Left colon (tissue), 2 donors: ENCODE results near the gene CTDSP1. TPM values are rescaled to one million over a fixed set of nuclear protein-coding genes. Genes with fewer than 3 reads are reported as not detected.
A peak's percentile ranks its signal among the peaks of the same experiment; 100 is the strongest.

ENCODE experiments used
- ATAC-seq: fragments of 200-7000 bp; cut with Tn5 transposase; one replicate; pipeline ENCODE4 v1.9.1; 2020; ENCODE audit warnings: mild to moderate bottlenecking, moderate library complexity
- DNase-seq, 2 donors: peaks; one replicate each; pipeline ENCODE4 v3.0.0-alpha.2; 2020
- intact Hi-C, 2 donors: fragments of 100-400 bp; cut with DNase I in 1 of 2; cut with micrococcal nuclease in 1 of 2; formaldehyde crosslinking; loops; one replicate each; pipeline versions ENCODE4 v1.11.2 to v1.14.0; 2022; cut with DNase I, micrococcal nuclease
- long read RNA-seq: library from polyadenylated mRNA; unstranded; transcript quantifications from one replicate; pipeline ENCODE4 v2.0.0, GENCODE V29; 2021
- total RNA-seq, 2 donors: library from RNA; stranded (reverse); fragmentation: NEBNext Ultra II Directional; extraction: Animal tissue kit (Norgen Biotek cat#: 25700); gene quantifications; one replicate each; pipeline ENCODE4 v1.2.1, GENCODE V29; 2021
- donor health status: DM: no; HTN: no; CAD: no.
- donor health status: DM: yes; HTN: yes; CAD: no.

The CTDSP1 gene
- 100 to 1,000 TPM; 153 to 176 TPM for total RNA-seq
- long read RNA-seq, partial matches to known transcripts, result 49 of 52 reads
- long read RNA-seq, other reads (novel, unspliced or antisense), result 2 of 52 reads

- ATAC-seq, result peak; percentile 51
- intact Hi-C loops, result loop anchor here in 1 of 2 donors (5.0 kb wide), 1 partner anchor 97 kb away; no protein-coding TSS in a partner anchor
Measured at GRCh38 chr2:218399391-218400166, at the start of gene CTDSP1. Gene CTDSP1 (plus strand): TSS chr2:218399868. CDS start chr2:218400091, 223 bp downstream.

GRCh38 chr2:218354045-218354444 lies 45.6 kb upstream of the CTDSP1 start:
- ATAC-seq, result no peak
- intact Hi-C loops, result loop anchor here in 1 of 2 donors (10.0 kb wide), 1 partner anchor 49 kb away; no protein-coding TSS in a partner anchor
- no peak for DNase-seq

More at GRCh38 chr2:218399391-218400166, at the start of gene CTDSP1:
- DNase-seq, result peak; percentile 97 to 98

DNA sequence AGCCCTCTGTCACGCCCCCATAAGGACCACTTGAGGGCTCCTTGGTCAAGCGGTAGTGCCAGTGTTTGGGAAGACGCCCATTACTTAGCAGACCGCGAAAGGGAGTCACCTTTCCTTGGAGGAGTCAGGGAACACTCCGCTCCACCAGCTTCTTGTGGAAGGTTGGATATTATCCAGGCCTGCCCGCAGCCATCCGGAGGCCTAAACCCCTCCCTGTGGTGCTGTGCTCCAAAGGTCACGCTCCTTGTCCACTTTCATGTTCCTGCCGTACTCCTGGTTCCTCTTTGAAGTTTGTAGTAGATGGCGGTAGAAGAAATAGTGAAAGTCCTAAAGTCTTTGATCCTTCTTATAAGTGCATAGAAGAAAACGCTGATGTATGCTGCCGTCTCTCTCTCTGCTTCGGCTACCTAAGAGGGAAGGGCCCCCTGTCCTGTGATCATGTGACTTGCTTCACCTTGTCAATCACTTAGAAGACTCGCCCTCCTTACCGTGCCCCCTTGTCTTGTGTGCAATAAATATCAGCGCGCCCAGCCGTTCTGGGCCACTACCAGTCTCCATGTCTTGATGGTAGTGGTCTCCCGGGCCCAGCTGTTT lies 44.7 kb upstream of the CTDSP1 start:
- intact Hi-C loops, result loop anchor here (5.0 to 10.0 kb wide), 2 partner anchors 50 to 53 kb away; no protein-coding TSS in a partner anchor
- DNase-seq (peak in 1 of 2 donors; percentile 27), ATAC-seq (no peak)

DNA sequence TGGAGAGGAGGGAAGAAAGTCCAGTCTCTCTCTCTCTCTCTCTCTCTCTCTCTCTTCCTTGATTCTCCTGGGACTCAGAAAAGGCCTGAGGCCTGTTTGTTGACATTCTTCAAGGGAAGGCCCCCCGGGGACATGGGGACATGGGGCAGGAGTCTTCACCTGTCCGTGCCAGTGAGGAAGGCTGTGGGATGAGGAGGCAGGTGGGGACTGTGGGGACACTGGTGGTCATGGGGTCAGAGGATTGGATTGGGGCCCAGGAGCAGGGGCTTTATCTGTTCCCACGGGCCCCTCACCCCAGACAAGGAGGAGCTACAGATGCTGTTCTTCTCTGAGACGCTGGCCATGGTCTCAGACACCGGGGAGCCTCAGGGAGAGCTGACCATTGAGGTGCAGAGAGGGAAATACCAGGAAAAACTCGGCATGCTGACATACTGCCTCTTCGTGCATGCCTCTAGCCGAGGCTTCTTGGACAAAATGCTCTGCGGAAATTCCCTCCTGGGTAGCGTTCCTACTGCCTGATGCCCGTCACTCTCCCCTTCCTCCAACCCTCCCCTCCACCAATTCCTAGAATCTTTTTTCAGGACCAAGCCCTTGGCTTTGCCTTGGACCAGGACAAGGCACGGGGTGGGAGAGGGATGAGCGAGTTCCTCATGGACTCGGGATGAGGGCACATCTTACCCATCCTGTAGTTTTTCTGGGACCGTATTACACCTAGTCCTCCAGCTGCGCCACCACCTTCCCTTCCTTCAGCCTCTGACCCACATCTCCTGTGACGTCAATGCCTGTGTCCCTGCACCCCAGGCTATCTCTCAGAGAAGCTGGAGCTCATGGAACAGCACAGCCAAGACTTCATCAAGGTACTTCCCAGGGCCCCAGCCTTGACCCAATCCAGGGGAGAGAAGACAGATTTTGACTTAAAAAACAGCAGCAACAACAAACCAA lies 42.2 kb upstream of the CTDSP1 start:
- DNase-seq (no peak), ATAC-seq (no peak)
- intact Hi-C loops, result loop anchor here (5.0 to 10.0 kb wide), 2 partner anchors 53 to 55 kb away; no protein-coding TSS in a partner anchor

DNA sequence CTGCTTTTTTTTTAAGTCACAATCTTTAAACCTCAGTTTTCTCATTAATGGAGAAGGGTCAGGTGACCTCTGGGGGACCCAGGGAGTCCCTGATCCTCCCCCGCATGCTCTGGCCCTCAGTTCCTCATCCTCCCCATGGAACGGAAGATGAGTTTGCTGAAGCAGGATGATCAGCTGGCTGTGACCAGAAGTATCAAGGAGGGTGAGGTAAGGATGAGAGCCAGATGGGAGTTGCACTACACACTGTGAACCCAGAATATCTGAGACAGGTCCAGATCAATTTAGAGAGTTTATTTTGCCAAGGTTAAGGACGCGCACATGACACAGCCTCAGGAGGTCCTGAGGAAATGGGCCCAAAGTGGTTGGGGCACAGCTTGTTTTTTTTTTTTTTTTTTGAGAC lies 39.2 kb upstream of the CTDSP1 start:
- intact Hi-C loops, result no loop called here
- DNase-seq (no peak), ATAC-seq (no peak)

GRCh38 chr2:218362606-218363005 lies 37.1 kb upstream of the CTDSP1 start:
- DNase-seq (no peak), ATAC-seq (no peak)
- intact Hi-C loops, result no loop called here

GRCh38 chr2:218363736-218364135 lies 35.9 kb upstream of the CTDSP1 start:
- ATAC-seq (no peak), DNase-seq (no peak)
- intact Hi-C loops, result no loop called here

DNA sequence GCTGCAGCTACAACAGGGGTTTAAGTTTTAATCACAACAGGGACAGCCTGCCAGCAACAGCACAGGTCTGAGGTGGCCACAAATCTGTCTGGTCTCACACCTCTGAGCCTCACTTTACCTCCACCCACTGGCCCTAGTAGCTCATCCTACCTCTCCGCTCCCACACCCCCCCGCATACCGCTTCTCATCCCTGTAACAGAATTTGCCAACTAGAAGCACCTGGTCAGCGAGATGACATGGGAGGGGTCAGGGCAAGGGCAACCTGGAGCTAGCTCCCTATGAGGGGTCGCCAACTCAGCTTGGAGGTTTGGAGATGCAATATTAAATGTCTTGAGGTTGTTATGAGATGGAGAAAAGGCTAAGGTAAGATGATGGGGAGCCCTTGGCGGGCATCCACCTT lies 35.5 kb upstream of the CTDSP1 start:
- intact Hi-C loops, result no loop called here
- ATAC-seq, result no peak
- no peak for DNase-seq

GRCh38 chr2:218366621-218367414 lies 32.9 kb upstream of the CTDSP1 start:
- intact Hi-C loops, result no loop called here
- DNase-seq (no peak), ATAC-seq (no peak)

- peak; percentile 91 to 93 for DNase-seq
- intact Hi-C loops, result no loop called here
- ATAC-seq, result peak; percentile 95
Measured at GRCh38 chr2:218367415-218368149, 32.1 kb upstream of the CTDSP1 start.

- intact Hi-C loops, result no loop called here
- ATAC-seq, result no peak
- peak in 1 of 2 donors; percentile 37 for DNase-seq
Measured at GRCh38 chr2:218368150-218368528, 31.5 kb upstream of the CTDSP1 start.

DNA sequence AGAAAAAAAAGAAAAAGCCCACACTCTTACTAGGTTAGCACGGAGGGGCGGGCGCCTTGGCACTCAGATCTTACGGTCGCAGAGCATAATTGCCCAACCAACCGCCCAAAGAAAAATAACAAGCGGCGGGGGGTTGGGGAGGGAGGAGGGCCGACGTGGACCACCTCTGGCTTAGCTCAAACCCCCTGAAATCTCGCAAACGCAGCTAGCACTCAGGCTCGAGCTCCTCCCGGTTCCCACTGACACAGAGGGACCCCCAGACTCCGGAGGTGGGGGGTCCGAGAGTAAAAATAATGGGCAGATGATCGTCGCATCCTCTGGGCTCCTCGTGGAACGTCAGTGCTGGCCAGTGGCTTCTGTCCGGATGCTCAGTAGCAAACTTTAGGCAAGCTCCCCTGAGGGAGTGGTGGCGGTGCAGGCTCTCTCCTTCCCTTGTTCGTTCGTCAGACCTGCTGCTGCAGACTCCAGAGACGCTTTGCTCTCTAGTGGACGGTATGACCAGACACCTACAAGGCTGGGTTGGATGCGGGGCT lies 31.0 kb upstream of the CTDSP1 start:
- intact Hi-C loops, result no loop called here
- ATAC-seq (peak; percentile 24), DNase-seq (peak in 1 of 2 donors; percentile 42)

DNA sequence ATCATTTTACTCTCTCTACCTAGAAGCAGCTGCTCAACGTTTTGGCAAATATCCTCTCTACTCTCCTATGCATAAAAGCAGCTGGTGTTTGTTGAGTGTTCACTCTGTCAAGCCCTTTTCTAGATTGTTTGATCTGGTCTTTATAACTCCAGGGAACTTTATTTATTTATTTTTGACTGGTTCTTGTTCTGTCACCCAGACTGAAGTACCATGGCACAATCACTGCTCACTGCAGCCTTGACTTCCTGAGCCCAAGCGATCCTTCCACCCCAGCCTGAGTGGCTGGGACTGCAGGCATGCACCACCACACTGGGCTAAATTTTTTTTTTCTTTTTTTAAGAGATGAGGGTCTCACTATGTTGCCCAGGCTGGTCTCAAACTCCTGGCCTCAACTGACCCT lies 30.3 kb upstream of the CTDSP1 start:
- ATAC-seq, result peak; percentile 16
- intact Hi-C loops, result no loop called here
- no peak for DNase-seq

DNA sequence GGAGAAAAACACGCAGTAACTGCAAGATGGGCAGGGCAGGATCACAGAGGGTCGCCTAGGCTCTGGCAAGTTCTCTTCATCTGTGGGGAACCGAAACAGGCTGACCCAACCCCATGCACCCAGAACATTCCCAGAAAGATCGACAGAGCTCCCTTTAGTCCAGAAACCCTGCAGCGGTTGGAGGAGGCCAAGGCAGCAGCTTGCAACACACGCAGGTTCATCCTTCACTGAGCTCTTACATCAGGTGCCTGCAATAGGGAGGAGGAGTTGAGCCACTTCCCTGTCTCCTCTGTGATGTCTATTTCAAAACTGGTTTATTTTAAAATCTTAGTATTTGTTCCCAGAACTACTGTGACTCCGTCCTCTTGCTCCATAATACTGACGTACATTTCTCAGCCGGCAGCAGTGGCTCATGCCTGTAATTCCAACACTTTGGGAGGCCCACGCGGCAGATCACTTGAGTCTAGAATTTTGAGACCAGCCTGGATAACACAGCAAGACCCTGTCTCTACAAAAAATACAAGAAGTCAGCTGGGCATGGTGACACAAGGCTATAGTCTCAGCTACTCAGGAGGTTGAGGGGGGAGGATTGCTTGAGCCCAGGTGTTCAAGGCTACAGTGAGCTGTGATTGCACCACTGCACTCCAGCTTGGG lies 29.1 kb upstream of the CTDSP1 start:
- DNase-seq, result peak in 1 of 2 donors; percentile 54
- ATAC-seq, result no peak
- intact Hi-C loops, result no loop called here

DNA sequence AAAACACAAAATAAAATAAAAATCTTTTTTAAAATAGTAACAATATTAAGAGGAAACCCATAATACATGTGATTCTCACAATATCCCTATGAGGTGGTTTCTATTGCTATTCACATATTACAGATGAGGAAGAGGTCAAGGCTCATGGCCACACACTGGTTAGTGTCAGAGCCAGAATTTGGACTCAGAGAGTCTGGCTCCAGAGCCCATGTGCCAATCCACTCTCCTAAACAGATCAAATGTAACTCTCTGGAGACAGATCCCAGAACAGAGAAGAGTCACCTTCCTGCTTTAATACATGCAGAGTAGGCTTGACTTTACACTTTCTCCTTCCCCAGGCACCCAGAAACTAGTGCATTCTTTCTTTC lies 27.7 kb upstream of the CTDSP1 start:
- intact Hi-C loops, result no loop called here
- no peak for ATAC-seq

DNA sequence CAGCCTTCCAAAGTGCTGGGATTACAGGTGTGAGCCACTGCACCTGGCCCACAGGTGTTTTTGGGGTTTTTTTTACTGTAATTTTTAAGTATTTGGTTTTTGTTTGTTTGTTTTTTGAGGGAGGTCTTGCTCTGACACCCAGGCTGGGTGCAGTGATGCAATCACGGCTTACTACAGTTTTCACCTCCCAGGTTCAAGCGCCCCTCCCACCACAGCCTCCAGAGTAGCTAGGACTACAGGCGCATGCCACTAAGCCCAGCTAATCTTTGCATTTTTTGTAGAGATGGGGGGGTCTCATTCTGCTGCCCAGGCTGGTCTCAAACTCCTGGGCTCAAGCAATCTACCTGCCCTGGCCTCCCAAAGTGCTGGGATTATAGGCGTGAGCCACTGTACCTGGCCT lies 24.9 kb upstream of the CTDSP1 start:
- DNase-seq, result no peak
- intact Hi-C loops, result no loop called here
- no peak for ATAC-seq

More for the DNA sequence above, 27.7 kb upstream of the CTDSP1 start:
- no peak for DNase-seq

- intact Hi-C loops, result no loop called here
- DNase-seq (no peak), ATAC-seq (no peak)
Measured at GRCh38 chr2:218375212-218375611, 24.5 kb upstream of the CTDSP1 start.
